IMR-90 (cell line): ENCODE data around the gene ATG7. TPM values are rescaled to one million over a fixed set of nuclear protein-coding genes. Genes with fewer than 3 reads are reported as not detected.

Experiments
- ATAC-seq: fragments of 200-7000 bp; cut with Tn5 transposase; 2 replicates; pipeline ENCODE4 v1.9.1; 2020; ENCODE audit warnings: low read depth, mild to moderate bottlenecking, moderate library complexity
- BruUV-seq: library from RNA; stranded (reverse); fragments of 400-500 nt; replicated peaks from 2 replicates; lab custom pipeline; 2021; lab: Mats Ljungman, UMichigan
- CTCF ChIA-PET: fragments of 300-600 bp; formaldehyde crosslinking; extraction: SDS; loops from one replicate; lab custom pipeline; 2021; ENCODE audit warnings: antibody characterized with exemption; lab: Yijun Ruan, JAX
- POLR2A ChIA-PET: fragments of 300-600 bp; sonication (Branson Sonifier 250); formaldehyde crosslinking; loops from one replicate; lab custom pipeline; 2022; ENCODE audit warnings: antibody characterized with exemption; ENCODE audit not compliant: unreplicated experiment; lab: Charles Lee
- DNase-seq: peaks from one replicate; pipeline ENCODE4 v3.0.0; 2013
- H2AFZ ChIP-seq: replicated peaks from 2 replicates; pipeline ENCODE3; 2013; ENCODE audit warnings: low read length, mild to moderate bottlenecking; ENCODE audit not compliant: poor library complexity
- H2AK5ac ChIP-seq: 2 replicates; pipeline ENCODE4 v1.6.1; 2013; ENCODE audit warnings: low read depth, low read length, inconsistent platforms
- H2AK9ac ChIP-seq: replicated peaks from 2 replicates; pipeline ENCODE3; 2013; ENCODE audit warnings: mild to moderate bottlenecking, low read depth, low read length, moderate library complexity; ENCODE audit not compliant: poor library complexity
- H2BK120ac ChIP-seq: 2 replicates; pipeline ENCODE4 v1.6.1; 2013; ENCODE audit warnings: low read depth, low read length, inconsistent platforms
- H2BK15ac ChIP-seq: 3 replicates; pipeline ENCODE4 v1.6.1; 2013; ENCODE audit warnings: low read depth, low read length, inconsistent platforms
- H2BK20ac ChIP-seq: 2 replicates; pipeline ENCODE4 v1.6.1; 2013; ENCODE audit warnings: low read depth, mild to moderate bottlenecking, inconsistent platforms, low read length, moderate library complexity
- H2BK5ac ChIP-seq: 2 replicates; pipeline ENCODE4 v1.6.1; 2013; ENCODE audit warnings: mild to moderate bottlenecking, low read depth, low read length, inconsistent platforms; ENCODE audit not compliant: poor library complexity, severe bottlenecking
- H3K14ac ChIP-seq: replicated peaks from 2 replicates; pipeline ENCODE4 v1.6.1; 2013; ENCODE audit warnings: low read depth, low read length, inconsistent platforms
- H3K18ac ChIP-seq: 2 replicates; pipeline ENCODE4 v1.6.1; 2013; ENCODE audit warnings: low read depth, low read length, control low read depth
- H3K23ac ChIP-seq: 2 replicates; pipeline ENCODE4 v1.6.1; 2013; ENCODE audit warnings: low read depth, low read length, inconsistent platforms
- H3K27ac ChIP-seq: 2 replicates; pipeline ENCODE4 v1.5.1; 2013; ENCODE audit warnings: mild to moderate bottlenecking, control low read depth, low read length; ENCODE audit not compliant: insufficient read depth
- H3K27me3 ChIP-seq: 2 replicates; pipeline ENCODE4 v1.6.1; 2013; ENCODE audit warnings: low read length; ENCODE audit not compliant: control insufficient read depth, insufficient read depth
- H3K36me3 ChIP-seq: 2 replicates; pipeline ENCODE4 v1.6.1; 2013; ENCODE audit warnings: low read length, mixed read lengths; ENCODE audit not compliant: control insufficient read depth, insufficient read depth
- H3K4ac ChIP-seq: 2 replicates; pipeline ENCODE4 v1.6.1; 2013; ENCODE audit warnings: low read depth, low read length, inconsistent platforms
- H3K4me1 ChIP-seq: 2 replicates; pipeline ENCODE4 v1.6.1; 2013; ENCODE audit warnings: low read length, mixed read lengths; ENCODE audit not compliant: control insufficient read depth, insufficient read depth
- H3K4me2 ChIP-seq: 2 replicates; pipeline ENCODE4 v1.6.1; 2013; ENCODE audit warnings: low read depth, mild to moderate bottlenecking, control low read depth, low read length, moderate library complexity
- H3K4me3 ChIP-seq: 2 replicates; pipeline ENCODE4 v1.5.1; 2013; ENCODE audit warnings: low read depth, mild to moderate bottlenecking, control low read depth, low read length, moderate library complexity; ENCODE audit not compliant: insufficient read depth
- H3K56ac ChIP-seq: 2 replicates; pipeline ENCODE4 v1.6.1; 2013; ENCODE audit warnings: low read length, inconsistent platforms; ENCODE audit not compliant: insufficient read depth; ENCODE audit errors: extremely low read depth
- H3K79me1 ChIP-seq, 2 experiments: 2 replicates each; pipeline ENCODE4 v1.6.1; 2013; ENCODE audit warnings: low read length in 2 of 2, inconsistent platforms in 1 of 2, low read depth in 1 of 2
- H3K9ac ChIP-seq: 2 replicates; pipeline ENCODE4 v1.6.1; 2013; ENCODE audit warnings: low read depth, low read length, control low read depth
- H3K9me1 ChIP-seq: 2 replicates; pipeline ENCODE4 v1.6.1; 2013; ENCODE audit warnings: low read length, inconsistent platforms; ENCODE audit not compliant: insufficient read depth
- H3K9me3 ChIP-seq: 2 replicates; pipeline ENCODE4 v1.6.1; 2013; ENCODE audit warnings: low read length; ENCODE audit not compliant: control insufficient read depth, insufficient read depth
- H4K20me1 ChIP-seq: 2 replicates; pipeline ENCODE4 v1.6.1; 2013; ENCODE audit warnings: low read length, inconsistent platforms; ENCODE audit not compliant: insufficient read depth
- H4K5ac ChIP-seq: 2 replicates; pipeline ENCODE4 v1.6.1; 2013; ENCODE audit warnings: mild to moderate bottlenecking, low read depth, low read length, control low read depth
- H4K8ac ChIP-seq, 2 experiments: 2 replicates each; pipeline ENCODE4 v1.6.1; 2013; ENCODE audit warnings: low read depth in 2 of 2, low read length in 2 of 2, control low read depth in 1 of 2, inconsistent platforms in 1 of 2
- H4K91ac ChIP-seq: 2 replicates; pipeline ENCODE4 v1.6.1; 2013; ENCODE audit warnings: low read depth, low read length, inconsistent platforms; ENCODE audit not compliant: insufficient read depth
- CHD1 ChIP-seq: IDR thresholded peaks from 2 replicates; pipeline ENCODE4 v1.6.1; 2012; ENCODE audit warnings: low read depth, low read length, improper control_type of control experiment
- NFE2L2 ChIP-seq: fragments of 150-350 bp; IDR thresholded peaks from 2 replicates; pipeline ENCODE4 v1.6.1; 2016; ENCODE audit warnings: low read depth, mild to moderate bottlenecking, low read length
- WGBS, 2 experiments: methylation state at CpG; one replicate each; pipeline versions ENCODE4 v1.1.5 to v1.1.7; 2013; ENCODE audit warnings: missing lambda C conversion rate in 2 of 2; ENCODE audit not compliant: insufficient read length in 1 of 2; ENCODE audit errors: extremely low coverage in 2 of 2; 5-methylcytosine and 5-hydroxymethylcytosine counted together
- dilution Hi-C: fragments of 300-500 bp; cut with HindIII; formaldehyde crosslinking; loops from one replicate; pipeline ENCODE4 v1.14.3; 2018; ENCODE audit warnings: low sequenced_read_pairs; ENCODE audit not compliant: unreplicated experiment
- in situ Hi-C: fragments of 300-500 bp; cut with MboI; formaldehyde crosslinking; loops from 3 replicates; pipeline ENCODE4 v1.14.3; 2019; ENCODE audit warnings: low sequenced_read_pairs, inconsistent platforms, mixed read lengths
- intact Hi-C: fragments of 100-400 bp; cut with micrococcal nuclease; formaldehyde crosslinking; loops from 2 replicates; pipeline ENCODE4 v1.10.0; 2022
- polyA plus RNA-seq, 3 experiments: library from polyadenylated mRNA; depleted of rRNA; stranded (reverse); fragments of >200 nt; gene quantifications; 2 replicates each; pipeline ENCODE4 v1.2.3, GENCODE V29; 2012; ENCODE audit warnings: low replicate concordance in 1 of 3
- total RNA-seq: library from RNA; depleted of rRNA; stranded (reverse); fragments of >200 nt; gene quantifications from 2 replicates; pipeline ENCODE4 v1.2.3, GENCODE V29; 2012

ATG7 gene
- total and polyA plus RNA-seq, 2 of the 4 experiments (the other 2 are of a cell fraction) = 15.6 to 51.4 TPM

- no TSS peak for BruUV-seq
- ChIA-PET POLR2A (interaction anchor here (0.6 kb wide), 1 partner anchor 251 kb away, joined by 4 read pairs; no protein-coding TSS in a partner anchor), CTCF (interaction anchor here (0.6 to 0.7 kb wide), 2 partner anchors 38 to 271 kb away, joined by 3 to 7 read pairs; no protein-coding TSS in a partner anchor)
- in situ Hi-C loops (no loop called here), dilution Hi-C loops (no loop called here), intact Hi-C loops (no loop called here)
- ATAC-seq = no peak
- H4K20me1 ChIP-seq = no peaks in the 10 kb centered on the region
- H3K27ac ChIP-seq = no peak overlapping the region
- no peak overlapping the region for H2BK15ac ChIP-seq
- no peak overlapping the region for H3K9ac ChIP-seq
- H3K18ac ChIP-seq = no peak overlapping the region
- H3K27me3 ChIP-seq = no peaks in the 10 kb centered on the region
- H2AK9ac ChIP-seq = no peak overlapping the region
- peaks cover 6% of the 10 kb centered on the region for H3K4me1 ChIP-seq
- H3K36me3 ChIP-seq = no peaks in the 10 kb centered on the region
- H3K4me2 ChIP-seq = no peak overlapping the region
- WGBS, 2 experiments = no CpG with 5 or more reads among the region's 3 CpGs
- peaks cover 3 to 16% of the 10 kb centered on the region in 2 experiments; a peak in 3 of 4 replicates for H3K79me1 ChIP-seq
- H2AK5ac ChIP-seq = no peak overlapping the region
- no peak overlapping the region for H2BK120ac ChIP-seq
- no peak overlapping the region for H4K8ac ChIP-seq
- no peak overlapping the region for H2BK5ac ChIP-seq
- no peak overlapping the region for H2AFZ ChIP-seq
- H3K14ac ChIP-seq = no peak overlapping the region
- H3K4ac ChIP-seq = no peak overlapping the region
- H2BK20ac ChIP-seq = no peak overlapping the region
- H4K5ac ChIP-seq = no peak overlapping the region
- peaks cover 4% of the 10 kb centered on the region; the same call in 1 of the 2 replicates for H3K9me1 ChIP-seq
- no peak overlapping the region for H4K91ac ChIP-seq
- no peak overlapping the region for H3K4me3 ChIP-seq
- TF ChIP-seq NFE2L2 = no peak
- no peak for TF ChIP-seq CHD1
- H3K9me3 ChIP-seq = no peaks in the 10 kb centered on the region
- no peak for DNase-seq
- H3K56ac ChIP-seq = no peak overlapping the region
- H3K23ac ChIP-seq = no peak overlapping the region
Measured at GRCh38 chr3:11538581-11538980, 266.4 kb downstream of the ATG7 start.
